Ascending aorta (tissue), 2 donors: ENCODE data around the gene ARL6IP4. TPM values are rescaled to one million over a fixed set of nuclear protein-coding genes. Genes with fewer than 3 reads are reported as not detected.
A peak's percentile ranks its signal among the peaks of the same experiment; 100 is the strongest.

ENCODE experiments used
- DNase-seq, 2 donors: peaks; one replicate each; pipeline ENCODE4 v3.0.0-alpha.2; 2019; ENCODE audit warnings: low spot score in 2 of 2
- H3K27ac ChIP-seq, 2 donors: fragments of 200-600 bp; sonication (generic); one replicate each; pipeline ENCODE4 v1.5.1; 2016 to 2017; ENCODE audit warnings: mild to moderate bottlenecking in 1 of 2
- H3K27me3 ChIP-seq: fragments of 200-600 bp; sonication (generic); one replicate; pipeline ENCODE4 v1.5.1; 2017
- H3K36me3 ChIP-seq, 2 donors: fragments of 200-600 bp; sonication (generic); one replicate each; pipeline ENCODE4 v1.5.1; 2016
- H3K4me1 ChIP-seq, 2 donors: fragments of 200-600 bp; sonication (generic); one replicate each; pipeline ENCODE4 v1.5.1; 2016 to 2017; ENCODE audit warnings: mild to moderate bottlenecking in 1 of 2
- H3K4me3 ChIP-seq, 2 donors: fragments of 200-600 bp; sonication (generic); one replicate each; pipeline ENCODE4 v1.5.1; 2016 to 2017; ENCODE audit warnings: mild to moderate bottlenecking in 1 of 2
- H3K9me3 ChIP-seq, 2 donors: fragments of 200-600 bp; sonication (generic); one replicate each; pipeline ENCODE4 v1.5.1; 2016
- CTCF ChIP-seq, 3 experiments: fragments of 200-600 bp in 2 of 3; fragments of 450-650 bp in 1 of 3; sonication (generic) in 2 of 3; IDR thresholded peaks; one replicate each; pipeline ENCODE4 v1.5.1; 2016 to 2019; ENCODE audit warnings: antibody characterized with exemption in 3 of 3, mild to moderate bottlenecking in 1 of 3, moderate library complexity in 1 of 3
- intact Hi-C: fragments of 100-400 bp; cut with DNase I; formaldehyde crosslinking; loops from one replicate; pipeline ENCODE4 v1.15.1; 2023
- total RNA-seq: library from RNA; depleted of rRNA; stranded (reverse); fragments of >200 nt; gene quantifications from one replicate; pipeline ENCODE4 v1.1.0, GENCODE V29; 2016

The ARL6IP4 gene
- total RNA-seq, 1 donor from 2014 or later, result 197 TPM

GRCh38 chr12:122965321-122965751, 15.1 kb upstream of the ARL6IP4 start:
- Histone ChIP-seq H3K27me3 (no peaks in the 10 kb centered on the region), H3K4me1 (peaks cover 4 to 26% of the 10 kb centered on the region in 2 donors), H3K27ac (peak overlapping the region; percentile 8 to 14), H3K9me3 (no peaks in the 10 kb centered on the region), H3K36me3 (no peaks in the 10 kb centered on the region), H3K4me3 (peak overlapping the region; percentile 62 to 73)
- DNase-seq, result no peak
- no peak for TF ChIP-seq CTCF (IDR thresholded peaks at IDR 0.05)
- intact Hi-C loops, result loop anchor here (5.0 kb wide), 2 partner anchors 68 to 267 kb away; partner anchors contain the start of genes MPHOSPH9, MTRFR and VPS37B

GRCh38 chr12:122965851-122966742, 14.4 kb upstream of the ARL6IP4 start, which contains the start of gene ABCB9:
Gene ABCB9, minus strand, starts transcription at chr12:122966463. Its CDS starts 6,228 bp downstream, at chr12:122960235.
- peak within 1 kb of the TSS; percentile 62 to 73 for H3K4me3 ChIP-seq
- TF ChIP-seq CTCF (IDR thresholded peaks at IDR 0.05), result no peak
- H3K36me3 ChIP-seq, result no peaks in the 10 kb centered on the region
- H3K9me3 ChIP-seq, result no peaks in the 10 kb centered on the region
- H3K27ac ChIP-seq, result peak within 1 kb of the TSS; percentile 14 to 52
- peaks cover 4 to 26% of the 10 kb centered on the region in 2 donors for H3K4me1 ChIP-seq
- intact Hi-C loops, result loop anchor here (1.0 to 5.0 kb wide), 3 partner anchors 8 to 266 kb away; partner anchors contain the start of genes MPHOSPH9, MTRFR and VPS37B
- DNase-seq, result peak; percentile 54 to 95
- no peaks in the 10 kb centered on the region for H3K27me3 ChIP-seq

- H3K4me3 ChIP-seq, result peak overlapping the region; percentile 62 to 73
- no peaks in the 10 kb centered on the region for H3K27me3 ChIP-seq
Measured at GRCh38 chr12:122966743-122967550, 13.5 kb upstream of the ARL6IP4 start.

GRCh38 chr12:122968104-122968503, 12.4 kb upstream of the ARL6IP4 start:
- Histone ChIP-seq H3K27me3 (no peaks in the 10 kb centered on the region), H3K4me1 (peaks cover 4 to 26% of the 10 kb centered on the region in 2 donors), H3K36me3 (no peaks in the 10 kb centered on the region), H3K4me3 (no peak overlapping the region), H3K9me3 (no peaks in the 10 kb centered on the region), H3K27ac (no peak overlapping the region)
- intact Hi-C loops, result loop anchor here (5.0 kb wide), 2 partner anchors 71 to 264 kb away; partner anchors contain the start of genes MPHOSPH9, MTRFR and VPS37B
- DNase-seq, result no peak
- no peak for TF ChIP-seq CTCF (IDR thresholded peaks at IDR 0.05)

More at GRCh38 chr12:122966743-122967550, 13.5 kb upstream of the ARL6IP4 start:
- Histone ChIP-seq H3K27ac (peak overlapping the region in 1 of 2 donors; percentile 52), H3K9me3 (no peaks in the 10 kb centered on the region), H3K4me1 (peaks cover 4 to 26% of the 10 kb centered on the region in 2 donors), H3K36me3 (no peaks in the 10 kb centered on the region)
- no peak for DNase-seq
- intact Hi-C loops, result loop anchor here (1.0 to 5.0 kb wide), 3 partner anchors 7 to 265 kb away; partner anchors contain the start of genes MPHOSPH9, MTRFR and VPS37B
- no peak for TF ChIP-seq CTCF (IDR thresholded peaks at IDR 0.05)

GRCh38 chr12:122969676-122970075, 10.8 kb upstream of the ARL6IP4 start:
- no peaks in the 10 kb centered on the region for H3K9me3 ChIP-seq
- H3K36me3 ChIP-seq, result no peaks in the 10 kb centered on the region
- H3K27me3 ChIP-seq, result no peaks in the 10 kb centered on the region
- peaks cover 0 to 20% of the 10 kb centered on the region in 2 donors for H3K4me1 ChIP-seq
- no peak overlapping the region for H3K4me3 ChIP-seq
- DNase-seq, result no peak
- H3K27ac ChIP-seq, result no peak overlapping the region
- intact Hi-C loops, result loop anchor here (5.0 to 10.0 kb wide), 3 partner anchors 72 to 705 kb away; partner anchors contain the start of genes MPHOSPH9, MTRFR, VPS33A and VPS37B
- TF ChIP-seq CTCF (IDR thresholded peaks at IDR 0.05), result no peak
